HG03135 (cell line): ENCODE results near the gene FNDC11.

ENCODE experiments used
- ATAC-seq: cut with Tn5 transposase; IDR thresholded peaks from one replicate; pipeline ENCODE4 v1.9.1; 2021; ENCODE audit warnings: mild to moderate bottlenecking, moderate library complexity; ENCODE audit not compliant: unreplicated experiment

Gene FNDC11

GRCh38 chr20:63525185-63525584, 28.8 kb upstream of the FNDC11 start:
- ATAC-seq: no peak

GRCh38 chr20:63525971-63526370, 28.0 kb upstream of the FNDC11 start:
- ATAC-seq: no peak

- ATAC-seq: no peak
These were observed 26.8 kb upstream of the FNDC11 start for GRCh38 chr20:63527184-63527583.

GRCh38 chr20:63529180-63529860, 24.6 kb upstream of the FNDC11 start:
- ATAC-seq: no peak

GRCh38 chr20:63529861-63530787, 23.8 kb upstream of the FNDC11 start:
- ATAC-seq: no peak

- no peak for ATAC-seq
These were observed 23.2 kb upstream of the FNDC11 start for GRCh38 chr20:63530788-63531160.

GRCh38 chr20:63531686-63532448, 22.1 kb upstream of the FNDC11 start:
- no peak for ATAC-seq

GRCh38 chr20:63532449-63532971, 21.4 kb upstream of the FNDC11 start:
- ATAC-seq: no peak

- ATAC-seq: no peak
These were observed 20.6 kb upstream of the FNDC11 start for GRCh38 chr20:63533388-63533787.

GRCh38 chr20:63533871-63534393, 20.0 kb upstream of the FNDC11 start:
- ATAC-seq: no peak

- ATAC-seq: no peak
These were observed 19.5 kb upstream of the FNDC11 start for GRCh38 chr20:63534427-63534830.

GRCh38 chr20:63534831-63535651, 18.9 kb upstream of the FNDC11 start:
- no peak for ATAC-seq

- ATAC-seq: no peak
These were observed 17.6 kb upstream of the FNDC11 start for GRCh38 chr20:63536241-63536977.

- ATAC-seq: no peak
These were observed 16.9 kb upstream of the FNDC11 start, which contains the start of gene PTK6 for GRCh38 chr20:63536997-63537524. Gene PTK6 (minus strand): TSS chr20:63537376. CDS start chr20:63537314, 62 bp downstream.

- peak; percentile 79 for ATAC-seq
These were observed 16.3 kb upstream of the FNDC11 start for GRCh38 chr20:63537525-63538203.

- ATAC-seq: peak; percentile 1
These were observed 15.5 kb upstream of the FNDC11 start for GRCh38 chr20:63538204-63539091.

- ATAC-seq: no peak
These were observed 14.9 kb upstream of the FNDC11 start for GRCh38 chr20:63539092-63539430.
